Stimulated activated CD8-positive, alpha-beta memory T cell treated with anti-CD3 and anti-CD28 coated beads, Interleukin-12 subunit alpha, Interleukin-12 subunit beta, amount 100 ng/mL, for 1 hour (primary cell): ENCODE data around the gene CAPN7.

Experiments used
- DNase-seq: peaks from one replicate; pipeline ENCODE4 v3.0.0-alpha.2; 2020; ENCODE audit warnings: low read depth

Gene CAPN7

GRCh38 chr3:15276028-15276724, 70.1 kb downstream of the CAPN7 start:
- no peak for DNase-seq

GRCh38 chr3:15277861-15278500, 71.9 kb downstream of the CAPN7 start:
- no peak for DNase-seq

GRCh38 chr3:15279205-15279604, 73.2 kb downstream of the CAPN7 start:
- no peak for DNase-seq

- DNase-seq = no peak
These were observed 73.8 kb downstream of the CAPN7 start for GRCh38 chr3:15279671-15280402.

GRCh38 chr3:15280853-15281532, 74.9 kb downstream of the CAPN7 start:
- no peak for DNase-seq

GRCh38 chr3:15281817-15282216, 75.8 kb downstream of the CAPN7 start:
- DNase-seq = no peak

- DNase-seq = no peak
These were observed 77.7 kb downstream of the CAPN7 start for GRCh38 chr3:15283702-15284101.

GRCh38 chr3:15284121-15284889, 78.3 kb downstream of the CAPN7 start:
- DNase-seq = no peak

- DNase-seq = no peak
These were observed 80.0 kb downstream of the CAPN7 start for GRCh38 chr3:15286022-15286421.

- DNase-seq = no peak
These were observed 81.7 kb downstream of the CAPN7 start for GRCh38 chr3:15287565-15288330.

GRCh38 chr3:15288331-15289035, 82.4 kb downstream of the CAPN7 start:
- no peak for DNase-seq

- DNase-seq = no peak
These were observed 83.6 kb downstream of the CAPN7 start for GRCh38 chr3:15289661-15290060.

- DNase-seq = no peak
These were observed 84.7 kb downstream of the CAPN7 start for GRCh38 chr3:15290736-15291135.

GRCh38 chr3:15291589-15292541, 85.8 kb downstream of the CAPN7 start:
- DNase-seq = peak; percentile 52

- no peak for DNase-seq
These were observed 86.9 kb downstream of the CAPN7 start for GRCh38 chr3:15292765-15293522.

GRCh38 chr3:15294929-15295328, 88.9 kb downstream of the CAPN7 start:
- no peak for DNase-seq

- no peak for DNase-seq
These were observed 89.5 kb downstream of the CAPN7 start for GRCh38 chr3:15295506-15295905.

- DNase-seq = no peak
These were observed 91.7 kb downstream of the CAPN7 start for GRCh38 chr3:15297608-15298350.
